Muscle of leg (tissue), 16 donors: ENCODE measurements around the gene STPG1. TPM values are rescaled to one million over a fixed set of nuclear protein-coding genes. Genes with fewer than 3 reads are reported as not detected.
"Not testable (repeated sequence)": the region's sequence is repeated elsewhere in the genome, so short reads cannot be mapped to it uniquely, and the experiment has no call there.

Source experiments
- DNase-seq: peaks from one replicate; pipeline ENCODE4 v3.0.0; 2013
- H3K27ac ChIP-seq: one replicate; pipeline ENCODE4 v1.5.1; 2013; ENCODE audit warnings: mild to moderate bottlenecking, low read length, control low read depth
- H3K27me3 ChIP-seq: one replicate; pipeline ENCODE4 v1.6.1; 2013; ENCODE audit warnings: low read length; ENCODE audit not compliant: control insufficient read depth, insufficient read depth
- H3K36me3 ChIP-seq: one replicate; pipeline ENCODE4 v1.6.1; 2013; ENCODE audit warnings: low read length; ENCODE audit not compliant: control insufficient read depth, insufficient read depth
- H3K4me1 ChIP-seq: one replicate; pipeline ENCODE4 v1.6.1; 2013; ENCODE audit warnings: low read length; ENCODE audit not compliant: control insufficient read depth, insufficient read depth
- H3K4me3 ChIP-seq: one replicate; pipeline ENCODE4 v1.5.1; 2013; ENCODE audit warnings: low read length, control low read depth
- H3K9me3 ChIP-seq: replicated peaks from 2 replicates; pipeline ENCODE4 v1.6.1; 2013; ENCODE audit warnings: low read depth, low read length; ENCODE audit not compliant: control insufficient read depth
- WGBS: methylation state at CpG from one replicate; pipeline ENCODE4 v1.1.5; 2013; ENCODE audit warnings: missing lambda C conversion rate; ENCODE audit not compliant: insufficient coverage; 5-methylcytosine and 5-hydroxymethylcytosine counted together
- long read RNA-seq, 11 donors: transcript quantifications; one replicate each; lab custom pipeline, GENCODE V29; 2026
- polyA plus RNA-seq, 8 donors: library from polyadenylated mRNA; unstranded; fragments of 120-200 nt; gene quantifications; one replicate each; pipeline versions ENCODE4 v1.2.1 to v1.2.3, GENCODE V29; 2013; ENCODE audit warnings: inconsistent platforms in 1 of 8, low replicate concordance in 1 of 8; ENCODE audit not compliant: insufficient read length in 8 of 8, insufficient read depth in 1 of 8
- total RNA-seq: library from RNA; stranded (reverse); fragments of 120-200 nt; gene quantifications from one replicate; pipeline ENCODE4 v1.2.4, GENCODE V29; 2013

The STPG1 gene
- 1.4 TPM for total RNA-seq
- polyA plus RNA-seq = 1 to 10 TPM in 6 of 8 donors, under 1 TPM in 2; 0.94 to 2.5 (median 1.6) TPM
- long read RNA-seq, donor 1 = 0 reads
- long read RNA-seq, donor 2 = 0 reads
- long read RNA-seq, donor 3 = 0 reads
- long read RNA-seq, donor 4 = 0 reads
- long read RNA-seq, donor 5 = 0 reads
- long read RNA-seq, donor 6 = 0 reads
- long read RNA-seq, donor 7 = 0 reads
- long read RNA-seq, donor 8 = 0 reads
- long read RNA-seq, donor 9 = 0 reads
- long read RNA-seq, donor 10 = 0 reads
- long read RNA-seq, donor 11 = 0 reads

- Histone ChIP-seq H3K27me3 (no peaks in the 10 kb centered on the region), H3K36me3 (no peaks in the 10 kb centered on the region), H3K9me3 (no peaks in the 10 kb centered on the region), H3K4me1 (peaks cover 18% of the 10 kb centered on the region), H3K27ac (no peak within 1 kb of the TSS), H3K4me3 (peak within 1 kb of the TSS; percentile 67)
- DNase-seq = peak; percentile 87
- 3% methylated on average over 45 of the region's 48 CpGs for WGBS
These were observed at the start of gene STPG1 for GRCh38 chr1:24413350-24414163. STPG1 (minus strand) TSS chr1:24413782; CDS start chr1:24401388, 12,394 bp downstream.

- H3K4me3 ChIP-seq, H3K27ac ChIP-seq, H3K4me1 ChIP-seq, H3K9me3 ChIP-seq, DNase-seq, H3K27me3 ChIP-seq, H3K36me3 ChIP-seq: not testable (repeated sequence)
- 95% methylated on average over 2 of the region's 4 CpGs for WGBS
These were observed 48.5 kb upstream of the STPG1 start for GRCh38 chr1:24462128-24462527.

GRCh38 chr1:24459551-24460266 lies 46.1 kb upstream of the STPG1 start:
- Histone ChIP-seq H3K27ac (no peak overlapping the region), H3K27me3 (no peaks in the 10 kb centered on the region), H3K4me1 (no peaks in the 10 kb centered on the region), H3K36me3 (peaks cover 4% of the 10 kb centered on the region), H3K9me3 (no peaks in the 10 kb centered on the region), H3K4me3 (no peak overlapping the region)
- 85% methylated on average over 3 of the region's 6 CpGs for WGBS
- no peak for DNase-seq

- DNase-seq = no peak
- H3K9me3 ChIP-seq = no peaks in the 10 kb centered on the region
- WGBS = no CpG with 5 or more reads among the region's 3 CpGs
- H3K27ac ChIP-seq = no peak overlapping the region
- no peak overlapping the region for H3K4me3 ChIP-seq
- peaks cover 4% of the 10 kb centered on the region for H3K36me3 ChIP-seq
- H3K4me1 ChIP-seq = no peaks in the 10 kb centered on the region
- H3K27me3 ChIP-seq = no peaks in the 10 kb centered on the region
These were observed 44.3 kb upstream of the STPG1 start for GRCh38 chr1:24457866-24458265.

GRCh38 chr1:24455272-24455671 lies 41.7 kb upstream of the STPG1 start:
- Histone ChIP-seq H3K36me3 (peaks cover 4% of the 10 kb centered on the region), H3K9me3 (no peaks in the 10 kb centered on the region)

GRCh38 chr1:24454673-24455072 lies 41.1 kb upstream of the STPG1 start:
- WGBS = 50% methylated on average over 1 of the region's 5 CpGs
- Histone ChIP-seq H3K9me3 (no peaks in the 10 kb centered on the region), H3K27ac (no peak overlapping the region), H3K27me3 (no peaks in the 10 kb centered on the region), H3K36me3 (peaks cover 4% of the 10 kb centered on the region), H3K4me3 (no peak overlapping the region), H3K4me1 (no peaks in the 10 kb centered on the region)
- DNase-seq = no peak

More at GRCh38 chr1:24455272-24455671, 41.7 kb upstream of the STPG1 start:
- WGBS = 89% methylated on average over 3 of the region's 5 CpGs
- H3K27ac ChIP-seq = no peak overlapping the region
- DNase-seq = no peak
- H3K27me3 ChIP-seq = no peaks in the 10 kb centered on the region
- no peak overlapping the region for H3K4me3 ChIP-seq
- H3K4me1 ChIP-seq = no peaks in the 10 kb centered on the region

GRCh38 chr1:24452922-24453485 lies 39.4 kb upstream of the STPG1 start:
- no peak for DNase-seq
- Histone ChIP-seq H3K36me3 (peaks cover 8% of the 10 kb centered on the region), H3K4me3 (no peak overlapping the region), H3K27me3 (no peaks in the 10 kb centered on the region), H3K9me3 (no peaks in the 10 kb centered on the region), H3K4me1 (no peaks in the 10 kb centered on the region), H3K27ac (no peak overlapping the region)
- WGBS = 84% methylated on average over 4 of the region's 8 CpGs

GRCh38 chr1:24451746-24452145 lies 38.2 kb upstream of the STPG1 start:
- H3K4me3 ChIP-seq = no peak overlapping the region
- DNase-seq = no peak
- H3K36me3 ChIP-seq = peaks cover 9% of the 10 kb centered on the region
- H3K27me3 ChIP-seq = no peaks in the 10 kb centered on the region
- H3K9me3 ChIP-seq = no peaks in the 10 kb centered on the region
- H3K4me1 ChIP-seq = no peaks in the 10 kb centered on the region
- no peak overlapping the region for H3K27ac ChIP-seq
- WGBS = 100% methylated on average over 1 of the region's 3 CpGs

GRCh38 chr1:24450857-24451397 lies 37.3 kb upstream of the STPG1 start:
- no peaks in the 10 kb centered on the region for H3K4me1 ChIP-seq
- no peaks in the 10 kb centered on the region for H3K9me3 ChIP-seq
- H3K27ac ChIP-seq = no peak overlapping the region
- peaks cover 6% of the 10 kb centered on the region for H3K36me3 ChIP-seq
- 97% methylated on average over 3 of the region's 5 CpGs for WGBS
- H3K4me3 ChIP-seq = no peak overlapping the region
- no peak for DNase-seq
- H3K27me3 ChIP-seq = no peaks in the 10 kb centered on the region
